ENCODE results near the gene NDUFV1.

- TF ChIP-seq SUZ12 (IDR thresholded peaks at IDR 0.05; ENCODE audit: extremely low read depth, insufficient read depth, insufficient read length) (no peak), YY1 (IDR thresholded peaks at IDR 0.05; ENCODE audit: insufficient read depth, insufficient read length) (no peak)
Observed at GRCh38 chr11:67564230-67564629, 42.5 kb upstream of the NDUFV1 start.
